GM20431 (cell line): ENCODE data around the gene SEMA3D.

ENCODE experiments used
- in situ Hi-C: fragments of 300-500 bp; cut with MseI, MboI; formaldehyde crosslinking; loops from one replicate; pipeline ENCODE4 v1.15.0; 2020; ENCODE audit warnings: low sequenced_read_pairs; ENCODE audit not compliant: unreplicated experiment

SEMA3D gene

DNA sequence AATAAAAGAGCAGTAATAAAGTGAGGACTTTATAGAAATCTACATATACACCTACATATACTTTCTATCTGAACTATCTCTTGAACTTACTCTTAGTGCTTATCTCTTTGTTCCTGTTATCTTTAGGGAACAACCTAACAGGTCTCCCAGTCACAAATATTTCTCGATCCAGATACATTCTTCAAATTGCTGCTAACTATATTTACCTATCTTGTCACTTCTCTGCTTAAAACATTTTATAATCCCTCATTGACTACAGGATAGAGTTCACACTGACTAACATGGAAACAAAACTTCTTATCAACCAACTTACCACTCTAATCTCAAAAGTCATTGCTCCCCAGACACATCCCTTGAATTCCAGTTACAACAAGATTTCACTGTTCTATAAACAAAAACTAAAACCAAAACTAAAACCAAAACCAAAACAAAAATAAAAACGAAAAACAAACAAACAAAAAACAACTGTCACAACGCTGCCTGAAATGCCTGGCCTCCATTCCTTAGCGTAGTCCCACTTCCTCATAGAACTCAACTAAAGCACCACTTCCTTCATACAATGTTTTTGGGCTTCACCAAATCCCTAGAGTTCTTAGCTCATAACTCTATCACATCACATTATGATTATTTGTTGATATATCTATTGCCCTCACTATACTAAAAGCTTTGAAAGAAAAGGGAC is 134.7 kb downstream of the SEMA3D start:
- in situ Hi-C loops: no loop called here

DNA sequence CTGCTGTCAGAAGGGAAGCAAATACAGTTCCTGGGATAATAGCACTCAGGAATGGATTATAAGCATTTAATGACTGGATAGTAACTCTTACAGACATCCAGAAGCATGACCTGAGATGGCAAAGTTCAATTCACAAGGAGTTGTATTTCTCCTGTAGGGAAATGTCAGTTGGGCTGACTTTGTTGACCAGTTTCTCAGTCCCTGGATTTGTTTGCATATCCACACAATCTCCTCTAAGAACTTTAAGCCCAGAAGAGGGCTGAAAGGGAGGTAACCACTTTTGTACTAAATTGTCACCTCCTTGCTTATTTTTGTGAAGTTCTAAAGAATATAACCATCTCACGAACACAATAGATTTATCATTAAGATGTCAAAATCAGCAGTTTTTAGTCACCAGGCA is 140.3 kb downstream of the SEMA3D start:
- in situ Hi-C loops: loop anchor here (25.0 kb wide), 2 partner anchors 141 to 491 kb away; partner anchors contain the start of gene SEMA3D

DNA sequence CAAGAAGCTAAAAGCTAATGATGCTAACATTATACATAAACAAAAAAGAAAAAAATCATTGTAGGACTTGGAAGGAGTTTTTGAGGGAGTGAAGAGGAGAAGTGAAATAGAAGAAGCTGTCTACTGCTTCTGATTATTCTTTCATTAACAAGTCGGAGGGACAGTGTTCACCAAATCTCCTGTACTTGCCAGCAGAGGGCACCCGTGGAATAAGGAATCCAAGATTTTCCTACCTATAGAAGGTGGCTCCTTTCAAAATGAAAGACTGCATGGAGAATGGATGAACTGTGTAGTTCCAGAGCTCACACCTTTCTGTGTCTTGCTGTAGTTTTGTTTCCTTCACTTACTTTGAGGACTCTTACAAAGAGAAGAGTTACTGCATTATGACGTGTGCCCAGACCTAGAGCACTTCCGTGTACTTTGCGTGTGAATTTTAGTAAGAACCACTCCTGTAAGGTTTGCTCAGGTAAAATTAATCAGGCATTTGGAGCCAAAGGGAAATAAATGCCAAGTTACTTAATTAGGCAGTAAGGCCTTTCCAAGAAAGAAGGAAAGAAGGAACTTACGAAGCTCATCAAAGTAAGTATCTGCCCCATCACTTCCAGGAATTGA is 145.1 kb downstream of the SEMA3D start:
- in situ Hi-C loops: loop anchor here (25.0 kb wide), 2 partner anchors 146 to 496 kb away; partner anchors contain the start of gene SEMA3D

DNA sequence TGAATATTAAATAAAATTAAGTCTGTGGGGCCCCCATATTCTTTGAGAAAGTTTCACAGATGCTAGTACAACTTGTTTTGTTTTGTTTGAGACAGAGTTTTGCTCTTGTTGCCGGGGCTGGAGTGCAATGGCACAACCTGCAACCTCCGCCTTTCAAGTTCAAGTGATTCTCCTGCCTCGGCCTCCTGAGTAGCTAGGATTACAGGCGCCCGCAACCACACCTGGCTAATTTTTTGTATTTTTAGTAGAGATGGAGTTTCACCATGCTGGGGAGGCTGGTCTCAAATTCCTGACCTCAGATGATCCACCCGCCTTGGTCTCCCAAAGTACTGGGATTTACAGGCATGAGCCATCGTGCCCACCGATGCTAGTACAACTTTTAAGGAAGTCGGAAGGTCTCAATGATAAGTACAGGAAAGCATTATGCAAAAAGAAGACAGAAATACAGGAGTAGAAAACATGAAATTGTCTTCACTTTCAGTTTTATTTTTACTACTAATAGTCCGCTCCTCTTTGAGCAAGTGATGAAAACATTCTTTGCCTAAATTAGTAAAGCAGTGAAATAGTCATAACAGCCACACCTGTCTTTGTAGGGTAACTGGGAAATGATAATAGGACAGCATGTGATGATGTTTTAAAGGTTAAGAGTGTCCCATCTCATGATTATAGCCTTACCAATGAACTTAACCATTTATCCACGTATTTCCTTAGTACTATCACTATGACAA is 147.5 kb downstream of the SEMA3D start:
- in situ Hi-C loops: loop anchor here (25.0 kb wide), 2 partner anchors 148 to 498 kb away; partner anchors contain the start of gene SEMA3D

DNA sequence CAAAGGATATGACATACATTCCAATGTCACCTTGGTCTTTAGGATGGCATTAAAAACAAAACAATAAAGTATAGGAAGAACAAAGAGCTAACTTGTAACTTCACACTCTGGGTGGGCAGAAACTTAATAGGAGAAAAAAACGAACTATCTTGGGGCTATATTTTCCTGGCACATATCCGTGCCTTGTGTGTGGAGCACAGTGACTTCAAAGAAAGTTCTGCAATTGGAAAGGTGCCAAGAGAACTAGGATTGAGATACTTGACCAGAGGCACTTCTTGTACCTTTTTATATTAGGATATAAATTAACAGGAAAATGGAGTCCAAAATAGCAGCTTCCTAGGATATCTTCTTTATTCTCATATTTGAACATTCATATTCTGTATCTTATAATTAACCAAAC is 148.4 kb downstream of the SEMA3D start:
- in situ Hi-C loops: loop anchor here (25.0 kb wide), 2 partner anchors 149 to 499 kb away; partner anchors contain the start of gene SEMA3D

DNA sequence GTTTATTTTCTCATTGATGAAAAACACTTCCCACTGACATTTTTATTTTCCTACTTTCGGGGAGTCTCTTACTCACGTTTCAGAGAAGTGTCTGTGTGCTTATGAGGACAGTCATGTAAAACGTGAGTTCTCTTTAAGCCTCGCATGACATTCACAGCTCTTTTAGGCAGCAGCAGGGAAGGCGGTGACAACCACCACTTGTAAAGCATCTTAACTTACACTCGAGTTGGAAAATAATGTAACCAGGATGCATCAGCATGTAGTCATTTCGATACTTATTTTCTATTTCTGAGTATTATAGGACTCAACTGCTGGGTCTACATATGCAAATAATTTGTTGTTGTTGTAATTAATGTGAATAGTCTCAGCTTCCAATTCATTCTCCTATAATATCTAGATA is 153.6 kb downstream of the SEMA3D start:
- in situ Hi-C loops: loop anchor here (25.0 kb wide), 2 partner anchors 154 to 504 kb away; partner anchors contain the start of gene SEMA3D

DNA sequence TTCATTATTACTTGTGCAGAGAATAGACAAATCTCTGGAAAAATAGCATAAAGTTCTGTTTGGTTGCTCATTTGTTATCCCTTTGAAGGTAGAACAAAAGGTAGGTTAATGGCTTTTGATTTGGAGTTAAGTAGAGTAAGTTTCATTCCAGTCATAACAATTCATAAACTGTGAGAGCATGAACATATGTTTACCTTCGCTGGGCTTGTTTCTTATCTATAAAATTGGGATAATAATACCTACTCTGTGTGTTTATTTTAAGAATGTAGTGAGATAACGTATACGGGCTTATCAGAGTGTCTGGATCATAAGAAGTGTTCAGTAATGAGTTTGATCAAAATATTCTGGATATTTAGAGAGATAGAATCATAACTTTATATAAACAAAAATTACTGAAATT is 155.4 kb downstream of the SEMA3D start:
- in situ Hi-C loops: loop anchor here (25.0 kb wide), 2 partner anchors 156 to 506 kb away; partner anchors contain the start of gene SEMA3D

DNA sequence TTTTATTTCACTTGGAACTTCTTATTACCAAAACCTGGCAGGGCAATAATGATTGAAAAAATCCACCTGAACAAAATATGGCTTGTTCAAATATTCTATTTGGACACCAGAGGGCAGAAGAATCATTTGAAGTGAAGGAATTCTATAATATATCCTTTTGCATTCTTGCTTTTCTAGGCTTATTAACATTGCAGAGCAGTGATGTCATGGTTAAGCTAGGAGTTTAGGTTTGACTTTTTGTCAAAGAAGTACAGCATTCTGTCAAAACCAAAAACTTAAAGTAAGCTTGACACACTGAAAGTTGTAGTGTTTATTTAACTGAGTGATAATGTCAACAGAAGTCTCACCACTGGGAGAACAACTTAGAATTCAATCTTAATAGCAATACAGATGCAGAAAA is 156.0 kb downstream of the SEMA3D start:
- in situ Hi-C loops: loop anchor here (25.0 kb wide), 2 partner anchors 156 to 506 kb away; partner anchors contain the start of gene SEMA3D

DNA sequence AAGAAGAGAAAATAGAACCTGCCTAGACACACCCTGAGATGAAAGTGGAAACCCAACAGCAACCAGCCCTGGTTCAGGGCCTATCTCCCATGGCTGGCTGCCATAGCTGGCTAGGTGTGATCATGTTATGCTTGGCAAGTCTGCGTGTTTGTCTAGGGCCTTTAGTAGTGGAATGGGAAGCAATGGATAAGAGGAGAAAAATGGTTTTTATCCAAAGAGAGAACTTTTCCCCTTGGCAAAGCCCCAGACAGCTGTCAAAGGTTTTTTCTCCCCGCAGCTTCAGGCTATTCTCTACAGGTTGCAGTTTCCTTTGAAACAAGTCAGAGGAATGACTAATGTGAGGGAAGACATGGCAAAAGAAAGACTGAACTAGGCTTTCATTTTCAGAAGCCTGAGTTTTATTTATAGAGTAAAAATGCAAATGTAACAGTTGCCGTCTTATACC is 161.5 kb downstream of the SEMA3D start:
- in situ Hi-C loops: loop anchor here (25.0 kb wide), 2 partner anchors 162 to 512 kb away; partner anchors contain the start of gene SEMA3D

DNA sequence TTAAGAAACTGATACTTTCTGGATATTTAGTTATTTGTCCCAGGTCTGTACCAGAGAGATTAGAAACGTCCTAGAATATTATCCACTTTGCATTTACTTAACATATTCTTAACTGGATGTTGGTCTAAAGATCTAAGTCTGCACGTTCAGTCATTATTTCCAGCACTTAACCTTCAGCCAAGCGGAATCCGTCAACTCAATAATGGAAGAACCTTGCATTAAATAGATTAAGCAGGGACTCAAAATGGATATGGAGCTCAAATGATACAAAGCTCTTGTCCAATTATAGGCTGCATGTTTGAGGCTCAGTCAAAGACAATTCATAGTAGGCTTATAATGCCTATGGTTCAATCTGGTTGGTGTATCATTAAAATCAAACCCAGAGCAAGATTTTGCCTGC is 162.9 kb downstream of the SEMA3D start:
- in situ Hi-C loops: loop anchor here (25.0 kb wide), 1 partner anchor 1087 kb away; no protein-coding TSS in a partner anchor

DNA sequence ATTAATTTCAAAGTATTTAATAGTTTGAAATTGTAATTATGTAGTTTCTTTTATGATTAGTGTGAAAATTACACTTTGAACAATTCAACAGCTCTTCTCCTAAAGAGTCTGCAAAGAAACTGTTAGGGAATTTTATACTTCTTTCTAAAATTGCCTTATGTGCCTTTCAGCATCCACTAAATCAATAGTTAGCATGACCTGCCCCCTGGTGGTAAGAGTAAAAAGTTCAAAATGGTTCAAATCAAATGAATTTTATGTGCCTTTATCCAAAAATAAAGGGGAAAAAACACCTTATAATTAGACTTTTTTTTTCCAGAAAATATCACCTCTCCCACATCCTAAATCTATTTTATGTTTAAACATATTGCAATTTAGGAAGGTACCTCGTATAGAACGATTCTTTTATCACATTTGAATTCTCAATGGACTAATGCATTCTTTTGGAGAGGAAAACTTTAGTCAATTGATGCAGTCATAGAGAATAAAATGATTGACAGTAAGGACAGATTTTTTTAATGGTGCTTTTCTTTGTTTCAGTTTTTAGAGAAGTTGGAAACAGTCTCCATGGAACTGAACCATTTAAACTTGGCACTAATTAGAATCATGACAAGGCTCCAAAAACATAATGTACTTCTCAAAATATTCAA is 163.7 kb downstream of the SEMA3D start:
- in situ Hi-C loops: loop anchor here (25.0 kb wide), 1 partner anchor 1086 kb away; no protein-coding TSS in a partner anchor

DNA sequence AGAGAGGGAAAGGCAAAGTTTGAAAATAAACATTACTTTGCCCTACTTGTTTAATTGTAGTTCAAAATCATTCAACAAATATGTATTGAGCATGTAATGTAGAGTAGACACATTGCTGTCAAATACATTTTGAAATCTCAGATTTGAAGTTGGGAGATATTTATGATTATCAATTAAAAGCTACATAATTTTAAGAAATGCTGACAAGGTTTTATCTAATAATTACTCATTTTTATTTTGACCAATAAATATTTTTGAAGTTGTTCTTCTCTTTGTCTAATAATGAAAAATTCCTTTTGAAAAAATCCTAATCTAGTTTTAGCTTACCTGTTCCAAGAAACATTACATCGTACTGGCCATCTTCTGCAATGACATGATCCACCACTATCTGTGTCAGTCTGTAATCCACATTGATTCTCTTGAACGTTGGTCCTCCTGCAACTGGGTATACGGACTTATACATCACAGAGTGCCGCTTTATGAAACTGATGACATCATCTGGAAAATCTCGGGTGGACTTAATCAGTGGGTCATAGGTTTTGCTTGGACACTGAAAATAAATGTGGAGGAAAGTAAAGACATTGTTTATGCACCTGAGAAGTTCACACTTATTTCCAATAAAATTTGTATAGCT is 164.7 kb downstream of the SEMA3D start:
- in situ Hi-C loops: loop anchor here (25.0 kb wide), 1 partner anchor 1085 kb away; no protein-coding TSS in a partner anchor

DNA sequence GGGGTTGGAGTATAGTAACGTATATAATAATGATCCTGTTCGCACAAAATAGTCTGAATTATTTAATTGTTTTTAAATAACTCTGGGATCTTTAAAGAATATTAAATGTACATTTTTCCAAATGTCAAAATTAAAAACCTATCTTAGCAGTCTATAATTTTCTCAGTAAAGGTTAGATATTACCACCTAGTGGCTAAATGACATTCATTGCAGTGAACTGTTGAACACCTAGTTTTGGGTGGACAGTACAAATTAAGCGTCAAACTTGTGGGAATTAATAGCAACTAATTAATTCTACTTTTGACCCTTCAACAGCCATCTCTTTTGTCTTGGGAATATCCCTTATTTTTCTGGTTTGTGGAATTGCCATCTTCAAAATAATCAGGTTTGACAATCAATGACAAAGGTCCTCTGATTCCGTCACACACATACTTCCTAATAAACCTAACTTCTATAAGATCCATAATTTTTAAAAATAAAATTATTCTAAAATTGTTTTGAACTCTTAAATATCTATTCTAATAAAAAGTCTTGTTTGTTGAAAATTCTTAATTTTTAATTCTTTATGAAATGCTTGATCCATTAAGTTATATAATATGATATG is 165.7 kb downstream of the SEMA3D start:
- in situ Hi-C loops: loop anchor here (25.0 kb wide), 1 partner anchor 1084 kb away; no protein-coding TSS in a partner anchor

DNA sequence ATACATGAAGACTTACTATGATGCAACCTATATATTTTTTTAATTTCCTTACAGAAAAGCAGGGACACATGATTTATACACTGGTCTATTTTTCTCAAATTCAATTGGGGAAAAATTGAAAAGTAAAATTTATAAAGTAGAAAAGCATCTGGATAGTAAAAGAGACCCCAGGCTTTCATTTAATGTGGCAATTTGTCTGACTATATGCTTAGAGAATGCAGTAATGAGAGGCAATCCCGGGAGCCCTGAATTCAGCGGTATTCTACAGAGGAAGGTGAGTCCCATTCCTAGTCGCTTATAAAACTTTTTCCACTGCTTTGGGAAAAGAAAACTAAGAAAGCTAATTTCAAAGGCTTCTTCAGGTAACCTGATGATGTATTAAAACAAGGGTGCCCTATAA is 167.1 kb downstream of the SEMA3D start:
- in situ Hi-C loops: loop anchor here (25.0 kb wide), 1 partner anchor 1082 kb away; no protein-coding TSS in a partner anchor

DNA sequence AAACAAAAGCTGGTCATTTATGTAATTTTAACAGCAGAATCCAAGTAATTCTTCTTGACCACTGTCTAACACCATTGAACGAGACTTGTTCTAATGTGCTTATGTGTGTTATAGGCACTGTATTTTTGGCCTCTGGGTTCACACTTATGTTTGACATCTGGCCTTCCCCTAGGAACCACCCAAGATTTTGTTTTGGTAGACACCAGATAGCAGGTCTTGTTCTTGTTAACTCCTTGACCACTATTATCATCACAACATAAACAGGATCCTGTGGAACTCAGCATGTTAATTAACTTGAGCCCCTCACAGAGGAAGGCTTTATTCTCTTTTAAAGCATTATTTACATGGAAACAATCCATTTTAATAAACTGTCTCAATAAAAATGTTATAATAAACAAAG is 167.7 kb downstream of the SEMA3D start:
- in situ Hi-C loops: loop anchor here (25.0 kb wide), 1 partner anchor 1082 kb away; no protein-coding TSS in a partner anchor

DNA sequence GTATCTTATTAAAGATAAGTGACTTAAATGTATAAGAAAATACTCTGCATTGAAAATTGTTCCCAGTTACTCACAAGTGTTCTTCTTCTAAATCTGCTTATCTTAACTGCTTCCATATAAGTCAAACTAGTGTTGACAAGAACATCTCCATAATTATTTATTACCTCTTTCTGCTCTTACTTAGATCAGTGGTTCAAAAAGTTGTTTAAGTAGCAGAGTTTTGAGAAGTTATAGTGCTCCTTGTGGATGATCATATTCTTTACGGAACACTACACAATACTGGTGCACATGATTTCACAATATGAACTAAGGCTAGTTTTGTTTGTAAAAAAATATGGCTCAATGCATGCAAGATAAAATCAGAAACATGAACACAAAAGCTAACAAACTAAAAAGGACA is 168.4 kb downstream of the SEMA3D start:
- in situ Hi-C loops: loop anchor here (25.0 kb wide), 1 partner anchor 1081 kb away; no protein-coding TSS in a partner anchor

DNA sequence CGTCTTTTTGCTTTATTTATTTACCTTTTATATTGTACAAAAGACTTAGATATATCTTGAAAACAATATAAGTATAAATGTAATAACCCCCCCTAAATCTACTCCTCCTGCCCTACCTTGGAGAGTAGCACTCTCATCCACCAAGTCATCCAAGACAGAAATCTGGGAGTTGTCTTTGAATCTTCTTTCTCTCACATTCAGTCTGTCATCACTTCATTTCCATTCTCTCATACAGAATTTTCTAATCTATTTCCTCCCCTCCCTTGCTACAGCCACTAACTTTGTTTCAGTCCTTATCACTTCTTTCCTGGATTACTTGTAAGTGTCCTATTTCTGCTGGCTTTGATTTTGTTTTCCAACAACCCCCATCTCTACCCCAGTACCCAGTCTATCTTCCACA is 170.6 kb downstream of the SEMA3D start:
- in situ Hi-C loops: loop anchor here (25.0 kb wide), 1 partner anchor 1079 kb away; no protein-coding TSS in a partner anchor

DNA sequence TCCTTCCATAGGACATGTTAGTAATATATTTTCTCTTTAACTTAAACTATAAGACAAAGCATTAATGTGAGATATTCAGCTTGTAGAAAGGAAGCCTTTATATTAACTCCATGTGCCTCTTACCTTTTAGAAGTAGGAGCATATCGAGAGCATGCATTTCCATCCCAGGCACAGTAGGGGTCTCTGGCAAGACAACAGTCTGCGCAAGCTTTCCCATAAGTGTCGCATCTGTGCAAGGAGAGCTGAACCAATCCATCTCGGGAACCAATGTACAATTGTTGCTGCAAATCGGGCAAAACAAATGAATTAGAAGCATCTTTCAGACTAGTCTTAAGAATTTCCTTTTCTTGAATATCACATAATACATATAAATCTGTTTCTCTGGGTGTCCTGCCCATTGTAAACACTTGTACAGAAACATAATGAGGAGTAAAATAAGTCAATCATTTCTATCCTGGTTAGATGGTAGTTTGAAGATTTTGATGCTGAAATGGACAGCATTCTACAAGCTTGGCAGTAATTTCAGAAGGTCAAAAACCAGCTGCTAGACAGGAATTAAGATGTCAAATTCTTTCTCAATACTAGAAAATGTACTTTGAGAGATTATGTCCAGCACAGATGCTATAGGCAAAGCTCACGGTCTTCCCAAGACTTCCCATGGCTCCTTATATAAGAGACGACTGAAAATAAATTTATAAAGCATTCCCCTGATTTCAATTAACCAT is 171.8 kb downstream of the SEMA3D start:
- in situ Hi-C loops: loop anchor here (25.0 kb wide), 1 partner anchor 1078 kb away; no protein-coding TSS in a partner anchor
